WERI-Rb-1 (cell line): ENCODE data around the gene MYOM3.

Experiments
- DNase-seq: peaks from one replicate; pipeline ENCODE4 v3.0.0-alpha.2; 2020
- H3K27ac ChIP-seq: fragments of 250-450 bp; sonication (Bioruptor Pico); 2 replicates; pipeline ENCODE4 v1.5.1; 2020; ENCODE audit warnings: mild to moderate bottlenecking, moderate library complexity
- H3K27me3 ChIP-seq: fragments of 250-450 bp; sonication (Bioruptor Pico); 2 replicates; pipeline ENCODE4 v1.5.1; 2021; ENCODE audit warnings: mild to moderate bottlenecking, low read depth, moderate library complexity; ENCODE audit not compliant: insufficient read depth, severe bottlenecking
- H3K36me3 ChIP-seq: fragments of 250-450 bp; sonication (Bioruptor Pico); 2 replicates; pipeline ENCODE4 v1.5.1; 2020; ENCODE audit warnings: mild to moderate bottlenecking, moderate library complexity
- H3K4me3 ChIP-seq: 2 replicates; pipeline ENCODE4 v1.5.1; 2011; ENCODE audit warnings: low read depth, mild to moderate bottlenecking, control low read depth, low read length
- H3K9me3 ChIP-seq: fragments of 250-450 bp; sonication (Bioruptor Pico); 2 replicates; pipeline ENCODE4 v1.5.1; 2021; ENCODE audit warnings: mild to moderate bottlenecking, moderate library complexity; ENCODE audit not compliant: severe bottlenecking
- CTCF ChIP-seq: IDR thresholded peaks from 2 replicates; pipeline ENCODE4 v1.5.1; 2011; ENCODE audit warnings: low read depth, mild to moderate bottlenecking, control low read depth, inconsistent platforms, low read length

MYOM3 gene

GRCh38 chr1:24091971-24092482 is 19.9 kb downstream of the MYOM3 start:
- Histone ChIP-seq H3K9me3 (no peaks in the 10 kb centered on the region), H3K27ac (no peak overlapping the region), H3K4me3 (no peak overlapping the region), H3K27me3 (no peaks in the 10 kb centered on the region), H3K36me3 (no peaks in the 10 kb centered on the region)
- no peak for DNase-seq
- TF ChIP-seq CTCF: no peak

GRCh38 chr1:24090736-24091135 is 21.2 kb downstream of the MYOM3 start:
- TF ChIP-seq CTCF: no peak
- H3K27me3 ChIP-seq: no peaks in the 10 kb centered on the region
- no peaks in the 10 kb centered on the region for H3K9me3 ChIP-seq
- DNase-seq: no peak
- H3K4me3 ChIP-seq: no peak overlapping the region
- H3K36me3 ChIP-seq: no peaks in the 10 kb centered on the region
- H3K27ac ChIP-seq: no peak overlapping the region

- H3K4me3 ChIP-seq: no peak overlapping the region
- no peaks in the 10 kb centered on the region for H3K36me3 ChIP-seq
- no peak overlapping the region for H3K27ac ChIP-seq
- H3K27me3 ChIP-seq: no peaks in the 10 kb centered on the region
- no peak for TF ChIP-seq CTCF
- H3K9me3 ChIP-seq: no peaks in the 10 kb centered on the region
- no peak for DNase-seq
Measured at GRCh38 chr1:24089743-24090555, 22.0 kb downstream of the MYOM3 start.

- no peaks in the 10 kb centered on the region for H3K36me3 ChIP-seq
- H3K9me3 ChIP-seq: no peaks in the 10 kb centered on the region
- H3K4me3 ChIP-seq: no peak overlapping the region
- H3K27me3 ChIP-seq: no peaks in the 10 kb centered on the region
- H3K27ac ChIP-seq: no peak overlapping the region
- no peak for TF ChIP-seq CTCF
- DNase-seq: no peak
Measured at GRCh38 chr1:24089027-24089742, 22.8 kb downstream of the MYOM3 start.

- Histone ChIP-seq H3K36me3 (no peaks in the 10 kb centered on the region), H3K27me3 (no peaks in the 10 kb centered on the region), H3K27ac (no peak overlapping the region), H3K4me3 (no peak overlapping the region), H3K9me3 (no peaks in the 10 kb centered on the region)
- no peak for TF ChIP-seq CTCF
- DNase-seq: no peak
Measured at GRCh38 chr1:24086466-24086865, 25.5 kb downstream of the MYOM3 start.
